NCI-H446 treated with DMSO at 0.1 percent for 48 hours (cell line): ENCODE results near the gene COL21A1.
"Not testable (repeated sequence)": the region's sequence is repeated elsewhere in the genome, so short reads cannot be mapped to it uniquely, and the experiment has no call there.

Source experiments
- DNase-seq: peaks from one replicate; lab custom pipeline; 2025; lab: John Stamatoyannopoulos, UW

Gene COL21A1

DNA sequence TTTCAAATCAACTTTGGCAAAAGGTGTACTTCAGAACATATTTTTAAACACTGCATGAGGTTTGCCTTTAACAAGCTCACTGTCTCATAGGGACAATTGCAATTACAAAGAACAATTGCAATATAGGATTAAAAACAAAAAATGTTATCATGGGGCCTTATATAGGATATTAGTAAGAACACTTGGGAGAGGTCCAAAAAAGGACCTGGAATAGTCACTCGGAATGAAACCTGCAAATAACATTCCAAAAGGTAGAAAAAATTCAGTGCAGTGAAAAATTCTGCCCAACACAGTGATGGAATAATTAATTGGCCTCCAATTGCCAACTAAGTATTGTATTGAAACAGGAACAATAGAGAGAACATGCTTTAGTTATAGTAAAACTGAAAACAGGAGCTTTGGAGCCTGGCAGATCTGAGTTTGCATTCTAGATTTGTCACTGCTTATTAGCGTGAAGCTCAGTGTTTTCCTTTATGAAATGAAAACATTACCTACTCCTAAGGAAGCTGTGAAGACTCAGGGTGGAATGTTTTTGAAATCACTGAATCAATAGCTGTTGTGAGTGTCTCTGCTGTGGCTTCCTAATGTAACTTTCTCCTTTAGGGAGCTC is 199.3 kb downstream of the COL21A1 start:
- DNase-seq: no peak

DNA sequence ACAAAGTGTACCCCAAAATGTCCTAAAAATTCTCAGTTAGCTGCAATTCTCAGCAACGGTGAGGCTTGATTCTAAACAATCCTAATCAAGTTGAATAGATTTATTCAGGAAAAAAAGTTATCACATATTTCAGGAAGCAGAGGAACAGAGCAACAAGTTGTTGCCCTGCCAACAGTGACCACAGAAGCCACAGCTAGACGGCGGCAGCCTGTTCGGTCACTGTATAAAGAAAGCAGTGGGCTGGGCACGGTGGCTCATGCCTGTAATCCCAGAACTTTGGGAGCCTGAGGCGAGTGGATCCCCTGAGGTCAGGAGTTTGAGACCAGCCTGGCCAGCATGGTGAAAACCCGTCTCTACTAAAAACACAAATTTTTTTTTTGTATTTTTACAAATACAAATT is 200.8 kb downstream of the COL21A1 start:
- DNase-seq: no peak

DNA sequence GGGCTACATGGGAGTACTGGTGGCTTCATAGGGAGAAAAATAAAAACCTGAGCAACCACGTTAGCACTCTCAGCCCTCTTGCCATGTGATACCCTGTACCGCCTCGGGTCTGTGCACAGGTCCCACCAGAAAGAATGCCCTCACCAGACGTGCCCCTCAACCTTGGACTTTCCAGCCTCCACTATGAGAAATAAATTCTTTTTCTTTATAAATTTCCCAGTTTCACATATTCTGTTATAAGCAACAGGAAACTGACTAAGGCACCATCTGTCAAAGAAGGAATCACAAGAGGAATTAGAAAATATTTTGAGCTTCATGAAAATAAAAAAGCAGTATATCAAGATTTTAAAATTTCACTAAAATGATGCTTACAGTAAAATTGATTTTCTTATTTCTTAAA is 203.6 kb downstream of the COL21A1 start:
- DNase-seq: no peak

- DNase-seq: no peak
Measured at GRCh38 chr6:56043076-56043475, 204.3 kb downstream of the COL21A1 start.

- DNase-seq: no peak
Measured at GRCh38 chr6:56041591-56041990, 205.8 kb downstream of the COL21A1 start.

GRCh38 chr6:56040889-56041301 is 206.5 kb downstream of the COL21A1 start:
- DNase-seq: no peak

- DNase-seq: no peak
Measured at GRCh38 chr6:56040223-56040622, 207.2 kb downstream of the COL21A1 start.

DNA sequence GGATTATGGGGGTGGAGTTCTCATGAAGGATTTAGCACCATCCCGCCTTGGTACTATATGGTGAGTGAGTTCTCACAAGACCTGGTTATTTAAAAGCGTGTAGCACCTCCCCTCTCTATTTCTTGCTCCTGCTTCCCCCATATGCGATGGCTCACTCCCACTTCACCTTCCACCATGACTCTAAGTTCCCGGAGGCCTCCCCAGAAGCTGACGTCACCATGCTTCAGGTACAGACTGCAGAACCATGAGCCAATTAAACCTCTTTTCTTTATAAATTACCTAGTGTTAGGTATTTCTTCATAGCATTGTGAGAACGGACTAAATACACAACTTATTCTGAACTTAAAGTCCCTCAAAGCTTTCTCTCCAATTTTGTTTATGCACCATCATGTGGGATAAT is 208.6 kb downstream of the COL21A1 start:
- DNase-seq: no peak

GRCh38 chr6:56037601-56038000 is 209.8 kb downstream of the COL21A1 start:
- DNase-seq: no peak

DNA sequence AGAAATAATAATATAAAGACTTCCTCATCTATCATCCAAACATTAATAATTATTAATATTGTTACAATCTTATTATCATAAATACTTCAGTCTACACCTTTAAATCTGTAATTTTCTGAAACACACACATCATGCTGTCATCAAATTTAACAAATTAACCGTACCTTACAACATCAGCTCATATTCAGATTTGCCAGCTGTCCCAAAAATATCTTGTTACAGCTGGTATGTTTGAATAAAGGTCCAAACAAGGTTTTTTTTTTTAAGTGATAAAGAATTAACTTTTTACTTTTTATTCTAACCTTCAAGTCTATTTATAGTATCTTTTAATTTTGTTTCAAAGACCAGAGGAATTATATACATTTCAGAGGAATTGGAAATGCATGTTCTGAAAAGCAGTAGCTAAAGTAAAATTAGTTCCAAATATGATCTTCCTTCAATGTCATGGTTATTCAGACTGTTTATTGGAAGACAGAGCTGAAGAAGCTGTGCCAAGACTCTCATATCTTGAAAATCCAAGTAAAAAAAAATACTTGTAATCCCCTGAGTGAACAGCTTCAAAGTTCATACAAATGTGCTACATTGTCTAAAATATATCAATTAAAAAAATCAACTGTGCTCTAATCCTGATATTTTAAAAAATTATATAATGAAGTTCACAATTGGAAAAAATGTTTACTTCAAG is 210.3 kb downstream of the COL21A1 start:
- DNase-seq: peak; percentile 42

- no peak for DNase-seq
Measured at GRCh38 chr6:56033401-56033800, 214.0 kb downstream of the COL21A1 start.

DNA sequence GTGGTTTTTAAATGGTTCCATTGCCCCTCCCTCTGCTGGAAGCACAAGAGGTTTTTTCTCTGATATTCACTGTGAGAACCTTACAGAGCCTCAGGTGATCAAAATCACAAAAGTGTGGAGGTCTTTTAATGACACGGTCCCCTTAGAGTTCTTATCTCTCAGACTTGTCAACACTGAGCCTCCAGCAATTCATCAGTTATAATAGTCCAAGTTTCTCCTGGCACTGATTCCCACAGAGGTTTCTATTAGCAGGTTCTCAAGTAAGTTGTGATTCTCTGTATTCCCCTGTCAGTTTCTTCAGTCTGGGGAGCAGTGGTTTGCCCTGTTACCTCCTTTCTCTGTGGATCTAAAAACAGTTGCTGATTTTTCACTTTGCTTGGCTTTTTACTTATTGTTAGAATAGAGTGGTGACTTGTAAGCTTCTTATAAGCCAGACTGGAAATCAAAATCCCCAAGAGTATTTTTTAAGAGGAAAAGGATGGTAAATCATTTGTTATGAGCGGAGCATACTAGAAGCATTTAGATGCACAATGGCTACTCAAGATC is 214.6 kb downstream of the COL21A1 start:
- DNase-seq: no peak

GRCh38 chr6:56027865-56028264 is 219.5 kb downstream of the COL21A1 start:
- no peak for DNase-seq

- no peak for DNase-seq
Measured at GRCh38 chr6:56026455-56027180, 220.8 kb downstream of the COL21A1 start.

GRCh38 chr6:56025795-56026194 is 221.6 kb downstream of the COL21A1 start:
- DNase-seq: no peak

DNA sequence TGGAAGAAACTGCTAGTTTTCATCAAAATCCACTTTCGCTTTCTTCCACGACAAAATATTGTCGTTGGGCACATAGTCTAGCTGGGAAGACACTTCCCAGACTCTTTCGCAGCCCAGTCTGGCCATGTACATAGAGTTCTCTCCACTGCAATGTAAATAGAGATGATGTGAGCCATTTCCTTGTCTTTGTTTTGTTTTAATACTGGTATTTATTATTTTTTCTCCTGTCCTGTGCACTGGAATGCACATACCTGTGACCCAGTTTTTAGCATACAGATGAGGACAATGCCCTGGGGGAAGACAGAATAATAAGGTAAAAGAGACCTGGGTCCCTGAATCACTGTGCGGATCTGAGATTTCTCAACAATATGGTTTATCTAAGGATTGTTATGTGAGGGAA is 222.4 kb downstream of the COL21A1 start:
- DNase-seq: no peak

DNA sequence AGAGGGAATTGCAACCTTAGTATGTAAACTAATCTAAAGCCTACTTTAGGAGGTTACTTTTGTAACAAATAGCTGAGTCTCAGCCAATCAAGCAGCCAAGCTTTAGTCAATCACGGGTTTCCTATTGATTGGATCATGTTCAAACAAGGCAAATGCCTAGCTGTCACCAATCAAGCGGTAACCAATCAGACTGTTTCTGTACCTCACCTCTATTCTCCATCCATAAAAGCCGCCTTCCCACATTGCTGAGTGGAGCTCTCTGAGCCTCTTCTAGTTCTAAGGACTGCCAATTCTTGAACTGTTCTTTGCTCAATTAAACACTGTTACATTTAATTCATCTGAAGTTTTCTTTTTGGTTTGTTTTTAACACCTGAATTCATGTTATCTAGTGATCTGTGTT is 223.6 kb downstream of the COL21A1 start:
- DNase-seq: no peak

- no peak for DNase-seq
Measured at GRCh38 chr6:56022678-56023077, 224.7 kb downstream of the COL21A1 start.

DNA sequence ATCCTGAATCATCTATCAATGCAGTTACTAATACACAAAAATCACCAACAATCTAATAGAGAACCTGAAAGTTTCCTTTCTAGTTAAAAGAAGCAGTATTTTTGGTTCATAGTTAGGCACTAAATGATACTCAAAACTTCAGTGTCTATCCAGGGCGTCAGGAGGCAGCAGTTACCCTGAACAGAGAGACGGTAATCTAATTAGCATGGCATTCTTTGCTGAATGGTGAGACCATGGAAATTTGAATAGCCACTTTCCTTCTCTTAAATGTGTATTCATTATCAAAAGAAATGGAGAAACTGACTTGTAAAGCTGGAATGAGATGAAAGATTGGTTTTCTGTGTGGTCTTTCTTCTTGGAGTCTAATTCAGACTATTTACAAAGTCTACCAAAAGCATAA is 225.4 kb downstream of the COL21A1 start:
- no peak for DNase-seq

- no peak for DNase-seq
Measured at GRCh38 chr6:56019973-56020372, 227.4 kb downstream of the COL21A1 start.

DNA sequence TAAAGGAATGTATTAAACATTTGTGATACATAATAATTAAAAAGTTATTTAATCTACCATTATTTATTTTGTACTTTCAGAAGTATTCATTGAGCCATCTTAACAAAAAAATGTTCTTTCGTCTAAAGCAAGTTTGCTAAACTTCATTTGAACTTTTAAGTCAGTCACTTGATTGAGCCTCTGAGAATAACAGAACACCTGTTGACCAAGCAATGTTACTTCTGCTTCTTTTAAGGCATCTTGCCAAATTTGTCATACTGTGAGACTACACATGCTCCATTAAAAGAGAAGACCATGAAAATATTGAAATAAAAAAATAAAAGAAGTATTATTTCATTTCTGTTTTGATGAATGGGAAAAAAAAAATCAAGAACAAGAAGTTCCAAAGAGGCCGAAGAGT is 230.2 kb downstream of the COL21A1 start:
- no peak for DNase-seq

DNA sequence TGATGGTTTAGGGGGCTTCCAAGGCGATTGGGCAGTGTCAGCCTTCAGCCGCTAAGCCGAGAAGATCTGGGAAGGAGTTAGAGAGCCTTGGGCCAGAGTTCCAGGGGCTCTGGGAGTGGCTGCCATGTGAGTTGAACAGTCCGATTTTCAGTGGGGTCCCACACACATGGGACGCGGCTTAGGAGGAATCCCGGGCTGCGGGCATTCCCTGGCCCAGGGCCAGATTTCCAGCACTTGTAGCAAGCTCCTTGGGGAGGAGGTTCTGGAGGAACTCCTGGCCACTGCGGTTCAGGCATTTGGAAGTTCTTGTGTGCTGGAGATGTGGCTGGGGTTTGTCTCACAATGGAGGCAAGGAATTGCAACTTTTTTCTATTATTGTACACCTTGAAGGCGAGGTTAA is 233.3 kb downstream of the COL21A1 start:
- not testable (repeated sequence) for DNase-seq

GRCh38 chr6:56009636-56010035 is 237.7 kb downstream of the COL21A1 start:
- no peak for DNase-seq
